GM13977 (cell line): ENCODE data around the gene EXOC1L.

ENCODE experiments used
- DNase-seq: peaks from one replicate; pipeline ENCODE4 v3.0.0; 2012; ENCODE audit warnings: low spot score
- in situ Hi-C: fragments of 300-500 bp; cut with MboI; formaldehyde crosslinking; loops from one replicate; pipeline ENCODE4 v1.12.0; 2022; ENCODE audit warnings: low sequenced_read_pairs, low pct_unique_long_range_greater_than_20kb, mixed read lengths, inconsistent platforms; ENCODE audit not compliant: unreplicated experiment
- TF ChIP-seq, protein P1 (sequence below): IDR thresholded peaks from 2 replicates; pipeline ENCODE4 v1.5.1; 2012; ENCODE audit warnings: mild to moderate bottlenecking, control low read depth; ENCODE audit not compliant: insufficient read depth; ENCODE audit errors: extremely low read depth, missing control alignments

Gene EXOC1L

DNA sequence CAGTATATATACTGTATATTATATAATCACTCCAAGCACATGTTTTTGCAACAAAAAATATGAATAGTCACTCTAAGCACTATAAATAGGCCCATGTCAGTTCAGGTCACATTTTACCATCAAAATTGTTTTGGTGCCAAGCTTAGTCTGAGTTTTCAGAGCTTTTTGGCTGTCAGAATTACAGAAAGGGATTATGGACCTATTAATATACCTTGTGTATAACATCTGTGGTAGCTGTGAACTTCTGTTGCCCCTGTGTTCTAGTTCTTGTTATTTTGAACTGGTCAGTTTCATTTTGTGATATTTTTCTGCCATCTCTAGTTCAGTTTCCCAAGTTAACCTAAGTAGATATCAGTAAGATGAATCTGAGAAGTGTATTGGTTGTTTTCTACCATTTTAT is 56.8 kb downstream of the EXOC1L start:
- no peak for DNase-seq
- in situ Hi-C loops: no loop called here
- TF ChIP-seq, protein P1, sequence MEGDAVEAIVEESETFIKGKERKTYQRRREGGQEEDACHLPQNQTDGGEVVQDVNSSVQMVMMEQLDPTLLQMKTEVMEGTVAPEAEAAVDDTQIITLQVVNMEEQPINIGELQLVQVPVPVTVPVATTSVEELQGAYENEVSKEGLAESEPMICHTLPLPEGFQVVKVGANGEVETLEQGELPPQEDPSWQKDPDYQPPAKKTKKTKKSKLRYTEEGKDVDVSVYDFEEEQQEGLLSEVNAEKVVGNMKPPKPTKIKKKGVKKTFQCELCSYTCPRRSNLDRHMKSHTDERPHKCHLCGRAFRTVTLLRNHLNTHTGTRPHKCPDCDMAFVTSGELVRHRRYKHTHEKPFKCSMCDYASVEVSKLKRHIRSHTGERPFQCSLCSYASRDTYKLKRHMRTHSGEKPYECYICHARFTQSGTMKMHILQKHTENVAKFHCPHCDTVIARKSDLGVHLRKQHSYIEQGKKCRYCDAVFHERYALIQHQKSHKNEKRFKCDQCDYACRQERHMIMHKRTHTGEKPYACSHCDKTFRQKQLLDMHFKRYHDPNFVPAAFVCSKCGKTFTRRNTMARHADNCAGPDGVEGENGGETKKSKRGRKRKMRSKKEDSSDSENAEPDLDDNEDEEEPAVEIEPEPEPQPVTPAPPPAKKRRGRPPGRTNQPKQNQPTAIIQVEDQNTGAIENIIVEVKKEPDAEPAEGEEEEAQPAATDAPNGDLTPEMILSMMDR: no peak

DNA sequence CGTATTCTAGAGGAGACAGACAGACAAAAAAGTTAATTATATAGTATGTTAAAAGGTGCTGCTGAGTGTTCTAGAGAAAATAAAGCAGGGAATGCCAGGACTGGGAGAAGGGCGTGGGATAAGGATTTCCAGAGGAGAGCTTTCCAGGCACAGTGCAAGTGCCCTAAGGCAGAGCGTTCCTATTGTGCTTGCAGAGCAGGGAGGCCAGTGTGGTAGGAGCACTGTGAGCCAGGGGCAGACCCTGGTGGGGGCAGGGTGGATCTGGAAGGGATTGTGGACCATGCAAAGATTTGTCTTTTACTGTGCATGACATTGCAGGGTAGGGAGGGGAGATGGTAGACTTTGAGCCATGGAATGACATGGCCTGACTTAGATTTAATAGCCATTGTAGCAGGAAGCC is 59.6 kb downstream of the EXOC1L start:
- TF ChIP-seq, protein P1: no peak
- in situ Hi-C loops: no loop called here
- no peak for DNase-seq

DNA sequence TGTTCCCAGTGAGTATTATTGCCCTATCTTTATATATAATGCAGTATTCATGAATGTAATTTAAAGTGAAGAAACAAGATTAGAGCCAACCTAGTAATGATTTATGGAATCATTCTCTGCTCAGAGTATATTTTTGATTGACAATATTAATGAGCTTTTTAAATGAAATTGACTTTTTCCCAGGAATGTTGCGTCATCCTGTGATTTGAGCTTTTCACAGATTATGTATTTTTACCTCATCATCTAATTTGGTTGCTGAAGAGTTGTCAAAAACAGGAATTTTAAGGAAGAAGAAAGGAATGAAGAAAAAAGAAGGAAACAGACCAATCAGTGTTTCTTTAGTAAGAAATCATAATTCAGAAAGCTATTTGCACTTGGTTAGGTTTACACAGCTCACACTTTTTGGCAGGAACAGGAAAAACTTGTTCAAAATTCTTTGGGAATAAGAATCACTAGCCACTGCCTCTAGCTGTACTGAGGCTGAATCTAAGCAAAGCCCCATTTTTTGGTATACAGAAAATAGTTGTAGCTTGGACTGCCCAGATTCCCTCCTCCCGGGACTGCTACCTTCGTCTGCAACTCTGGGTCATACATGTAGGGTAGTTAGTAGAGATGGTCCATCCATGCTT is 61.2 kb downstream of the EXOC1L start:
- DNase-seq: no peak
- TF ChIP-seq, protein P1: no peak
- in situ Hi-C loops: no loop called here

DNA sequence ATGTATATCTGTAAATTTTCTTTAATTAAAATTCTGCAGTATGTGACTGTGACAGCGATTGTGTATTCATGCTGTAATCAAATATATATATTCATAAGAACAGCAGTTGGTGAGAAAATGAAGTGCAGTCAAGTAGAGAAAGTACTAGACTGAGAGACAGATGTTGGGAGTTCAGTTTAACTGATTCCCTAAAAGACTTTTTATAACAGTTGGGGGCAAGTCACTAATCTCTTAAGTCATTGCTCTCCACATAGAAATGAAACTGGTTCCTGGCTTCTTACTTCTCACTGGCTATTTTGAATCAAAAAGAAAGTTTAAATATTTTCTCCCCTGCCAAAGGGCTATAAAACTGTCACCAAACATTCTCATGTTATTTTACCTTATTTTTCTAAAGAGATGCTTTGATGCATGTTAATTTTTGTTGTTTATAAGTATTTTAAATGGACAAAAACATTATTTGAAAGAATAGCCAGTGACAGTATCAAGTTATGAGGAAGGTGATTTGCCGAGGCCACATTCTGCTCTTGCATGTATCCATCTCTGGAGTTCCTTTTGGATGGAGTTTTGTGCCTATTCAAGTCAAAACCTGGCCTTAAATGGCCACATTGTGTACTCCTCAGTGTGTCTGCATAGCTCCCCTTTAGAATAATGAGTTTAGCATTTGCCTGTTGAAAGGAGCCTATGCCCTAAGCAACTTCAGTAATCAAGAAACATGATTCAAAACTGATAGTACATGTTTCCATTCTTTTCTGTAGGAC is 64.7 kb downstream of the EXOC1L start:
- TF ChIP-seq, protein P1: no peak
- DNase-seq: no peak
- in situ Hi-C loops: no loop called here

DNA sequence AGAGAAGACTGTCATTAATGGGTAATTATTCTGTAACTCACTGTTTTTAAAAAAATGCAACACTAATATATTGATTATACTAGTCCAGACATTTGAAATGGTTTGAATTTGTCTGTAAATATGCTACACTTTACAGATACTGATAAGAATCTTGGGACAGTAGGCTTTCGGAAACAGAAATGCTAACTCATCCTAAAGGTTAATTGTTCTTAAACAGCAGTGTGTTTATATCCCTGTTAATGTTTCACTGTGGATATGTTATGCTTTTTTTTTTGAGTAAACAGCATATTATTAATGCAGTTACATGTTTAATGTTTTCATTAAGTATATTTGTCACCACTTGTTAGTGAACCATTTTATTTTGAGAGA is 65.2 kb downstream of the EXOC1L start:
- TF ChIP-seq, protein P1: no peak
- DNase-seq: no peak
- in situ Hi-C loops: no loop called here
